Trophoblast cell (in vitro differentiated cells and primary cell): ENCODE results near the gene GPR137B.

Experiments
- DNase-seq, 2 donors: peaks; one replicate each; pipeline ENCODE4 v3.0.0-alpha.2; 2016
- H2AFZ ChIP-seq: 2 replicates; pipeline ENCODE4 v1.6.1; 2013; ENCODE audit warnings: low read length, moderate library complexity, mild to moderate bottlenecking; ENCODE audit not compliant: insufficient read depth, poor library complexity
- H2AK5ac ChIP-seq: 2 replicates; pipeline ENCODE4 v1.6.1; 2013; ENCODE audit warnings: mild to moderate bottlenecking, low read length
- H2BK120ac ChIP-seq: 2 replicates; pipeline ENCODE4 v1.6.1; 2013; ENCODE audit warnings: low read length, mild to moderate bottlenecking, moderate library complexity; ENCODE audit not compliant: insufficient read depth, poor library complexity
- H2BK12ac ChIP-seq: 2 replicates; pipeline ENCODE4 v1.6.1; 2013; ENCODE audit warnings: mild to moderate bottlenecking, low read length, moderate library complexity
- H2BK5ac ChIP-seq: 2 replicates; pipeline ENCODE4 v1.6.1; 2013; ENCODE audit warnings: low read length, low read depth, moderate library complexity, mild to moderate bottlenecking; ENCODE audit not compliant: poor library complexity
- H3K14ac ChIP-seq: 2 replicates; pipeline ENCODE4 v1.6.1; 2013; ENCODE audit warnings: mild to moderate bottlenecking, low read length
- H3K18ac ChIP-seq: 2 replicates; pipeline ENCODE4 v1.6.1; 2013; ENCODE audit warnings: mild to moderate bottlenecking, low read length
- H3K23ac ChIP-seq: 2 replicates; pipeline ENCODE4 v1.6.1; 2013; ENCODE audit warnings: low read length
- H3K27ac ChIP-seq: 2 replicates; pipeline ENCODE4 v1.5.1; 2013; ENCODE audit warnings: low read depth, mild to moderate bottlenecking, inconsistent platforms, low read length, moderate library complexity
- H3K27me3 ChIP-seq: 2 replicates; pipeline ENCODE4 v1.6.1; 2013; ENCODE audit warnings: inconsistent platforms, mild to moderate bottlenecking, low read length, moderate library complexity; ENCODE audit not compliant: insufficient read depth
- H3K36me3 ChIP-seq, 2 experiments: 1 replicate in 1 of 2; 2 replicates in 1 of 2; pipeline ENCODE4 v1.6.1; 2013; ENCODE audit warnings: low read length in 2 of 2, mild to moderate bottlenecking in 2 of 2, moderate library complexity in 1 of 2; ENCODE audit not compliant: insufficient read depth in 2 of 2, control insufficient read depth in 1 of 2
- H3K4ac ChIP-seq: 2 replicates; pipeline ENCODE4 v1.6.1; 2013; ENCODE audit warnings: low read depth, mild to moderate bottlenecking, low read length, moderate library complexity
- H3K4me1 ChIP-seq, 2 experiments: 1 replicate in 1 of 2; 2 replicates in 1 of 2; pipeline ENCODE4 v1.6.1; 2013; ENCODE audit warnings: low read length in 2 of 2, mild to moderate bottlenecking in 2 of 2, moderate library complexity in 1 of 2; ENCODE audit not compliant: insufficient read depth in 2 of 2, control insufficient read depth in 1 of 2
- H3K4me2 ChIP-seq: 2 replicates; pipeline ENCODE4 v1.6.1; 2013; ENCODE audit warnings: inconsistent platforms, mild to moderate bottlenecking, low read length, moderate library complexity
- H3K4me3 ChIP-seq: 2 replicates; pipeline ENCODE4 v1.5.1; 2013; ENCODE audit warnings: mild to moderate bottlenecking, low read depth, low read length, inconsistent platforms
- H3K79me1 ChIP-seq: one replicate; pipeline ENCODE4 v1.6.1; 2013; ENCODE audit warnings: low read length
- H3K79me2 ChIP-seq: 2 replicates; pipeline ENCODE4 v1.6.1; 2013; ENCODE audit warnings: low read length, mild to moderate bottlenecking; ENCODE audit not compliant: control insufficient read depth, insufficient read depth, poor library complexity
- H3K9ac ChIP-seq: 2 replicates; pipeline ENCODE4 v1.6.1; 2013; ENCODE audit warnings: mild to moderate bottlenecking, low read length
- H3K9me3 ChIP-seq: 2 replicates; pipeline ENCODE4 v1.6.1; 2013; ENCODE audit warnings: low read depth, mild to moderate bottlenecking, control low read depth, inconsistent platforms, low read length; ENCODE audit not compliant: insufficient read depth
- H4K12ac ChIP-seq: 2 replicates; pipeline ENCODE4 v1.6.1; 2013; ENCODE audit warnings: low read depth, mild to moderate bottlenecking, low read length, moderate library complexity
- H4K8ac ChIP-seq: 2 replicates; pipeline ENCODE4 v1.6.1; 2013; ENCODE audit warnings: low read depth, mild to moderate bottlenecking, low read length, moderate library complexity
- H4K91ac ChIP-seq: one replicate; pipeline ENCODE4 v1.6.1; 2013; ENCODE audit warnings: low read depth, mild to moderate bottlenecking, low read length, moderate library complexity
- WGBS: extraction: QIAGEN DNeasy Blood & Tissue Kit; methylation state at CpG from one replicate; pipeline ENCODE4 v1.1.7; 2013; ENCODE audit warnings: missing lambda C conversion rate; ENCODE audit not compliant: insufficient read length, insufficient coverage; ENCODE audit errors: extremely low coverage; 5-methylcytosine and 5-hydroxymethylcytosine counted together

GPR137B gene

DNA sequence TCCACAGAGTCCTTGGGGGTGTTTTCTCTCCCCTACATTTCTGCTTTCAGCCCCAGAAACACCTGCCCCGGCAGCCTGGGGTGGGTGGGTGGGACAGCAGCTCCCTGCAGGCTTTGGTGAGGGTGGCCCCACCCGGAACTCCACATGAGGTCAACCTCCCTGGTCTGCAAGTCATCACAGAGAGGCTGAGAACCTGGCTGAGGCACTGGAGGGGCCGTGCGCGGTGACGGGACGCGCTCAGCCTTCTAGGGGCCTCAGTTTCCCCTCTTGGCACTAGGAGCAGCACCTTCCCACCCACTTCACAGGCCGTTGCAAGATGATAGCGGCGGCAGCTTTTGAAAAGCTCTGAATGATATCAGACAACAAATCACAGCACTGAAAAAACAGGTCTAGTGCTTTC is 39.7 kb upstream of the GPR137B start:
- Histone ChIP-seq H3K4me2 (no peak overlapping the region), H3K79me1 (no peaks in the 10 kb centered on the region), H3K36me3 (no peaks in the 10 kb centered on the region), H3K4me1 (no peaks in the 10 kb centered on the region), H3K4me3 (no peak overlapping the region), H2BK120ac (no peak overlapping the region), H3K9me3 (no peaks in the 10 kb centered on the region), H2AK5ac (no peak overlapping the region), H3K79me2 (no peaks in the 10 kb centered on the region), H4K12ac (no peak overlapping the region), H2BK5ac (no peak overlapping the region), H4K91ac (no peak overlapping the region), H2AFZ (no peak overlapping the region), H3K18ac (no peak overlapping the region), H3K27me3 (no peaks in the 10 kb centered on the region), H4K8ac (no peak overlapping the region), H3K4ac (no peak overlapping the region), H2BK12ac (no peak overlapping the region), H3K23ac (no peak overlapping the region), H3K14ac (no peak overlapping the region), H3K9ac (no peak overlapping the region), H3K27ac (no peak overlapping the region)
- no CpG with 5 or more reads among the region's 11 CpGs for WGBS
- DNase-seq, result no peak

DNA sequence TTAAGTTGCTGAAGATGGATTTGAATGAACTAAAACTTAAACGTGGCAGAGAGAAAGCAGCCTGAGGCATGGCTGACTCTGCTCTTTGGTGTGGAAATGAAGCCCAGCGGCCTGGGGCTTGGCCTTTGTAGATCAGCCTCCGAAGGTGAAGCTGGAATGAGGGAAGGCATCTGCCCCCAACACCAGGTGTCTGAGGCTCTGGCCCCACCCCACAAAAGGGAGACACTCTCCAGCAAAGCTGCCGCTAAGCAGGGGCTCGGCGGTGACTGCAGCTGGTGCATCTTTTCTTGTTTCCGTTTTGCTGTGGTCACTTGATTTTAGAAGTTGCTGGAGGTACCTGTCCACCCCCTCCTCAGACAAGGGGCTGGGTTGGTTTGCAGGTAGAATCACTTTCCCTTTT is 39.3 kb upstream of the GPR137B start:
- Histone ChIP-seq H3K27ac (no peak overlapping the region), H3K79me2 (no peaks in the 10 kb centered on the region), H3K18ac (no peak overlapping the region), H4K91ac (no peak overlapping the region), H4K8ac (no peak overlapping the region), H3K4me1 (no peaks in the 10 kb centered on the region), H3K4me2 (no peak overlapping the region), H3K9ac (no peak overlapping the region), H3K4ac (no peak overlapping the region), H2BK120ac (no peak overlapping the region), H2AK5ac (no peak overlapping the region), H3K36me3 (no peaks in the 10 kb centered on the region), H3K27me3 (no peaks in the 10 kb centered on the region), H2AFZ (no peak overlapping the region), H2BK12ac (no peak overlapping the region), H3K14ac (no peak overlapping the region), H3K4me3 (no peak overlapping the region), H3K79me1 (no peaks in the 10 kb centered on the region), H4K12ac (no peak overlapping the region), H2BK5ac (no peak overlapping the region), H3K9me3 (no peaks in the 10 kb centered on the region), H3K23ac (no peak overlapping the region)
- DNase-seq, result no peak
- WGBS, result no CpG with 5 or more reads among the region's 7 CpGs

GRCh38 chr1:236103646-236104218 is 38.6 kb upstream of the GPR137B start:
- Histone ChIP-seq H3K4me1 (no peaks in the 10 kb centered on the region), H3K27ac (no peak overlapping the region), H3K79me1 (no peaks in the 10 kb centered on the region), H3K4me3 (no peak overlapping the region), H3K23ac (no peak overlapping the region), H3K4ac (no peak overlapping the region), H3K36me3 (no peaks in the 10 kb centered on the region), H2BK5ac (no peak overlapping the region), H2BK12ac (no peak overlapping the region), H2AK5ac (no peak overlapping the region), H3K9me3 (no peaks in the 10 kb centered on the region), H3K27me3 (no peaks in the 10 kb centered on the region), H3K79me2 (no peaks in the 10 kb centered on the region), H4K91ac (no peak overlapping the region), H3K4me2 (no peak overlapping the region), H4K8ac (no peak overlapping the region), H3K9ac (no peak overlapping the region), H2BK120ac (no peak overlapping the region), H2AFZ (no peak overlapping the region), H4K12ac (no peak overlapping the region), H3K18ac (no peak overlapping the region), H3K14ac (no peak overlapping the region)
- DNase-seq, result peak; percentile 32 to 90
- no CpG with 5 or more reads among the region's 13 CpGs for WGBS

DNA sequence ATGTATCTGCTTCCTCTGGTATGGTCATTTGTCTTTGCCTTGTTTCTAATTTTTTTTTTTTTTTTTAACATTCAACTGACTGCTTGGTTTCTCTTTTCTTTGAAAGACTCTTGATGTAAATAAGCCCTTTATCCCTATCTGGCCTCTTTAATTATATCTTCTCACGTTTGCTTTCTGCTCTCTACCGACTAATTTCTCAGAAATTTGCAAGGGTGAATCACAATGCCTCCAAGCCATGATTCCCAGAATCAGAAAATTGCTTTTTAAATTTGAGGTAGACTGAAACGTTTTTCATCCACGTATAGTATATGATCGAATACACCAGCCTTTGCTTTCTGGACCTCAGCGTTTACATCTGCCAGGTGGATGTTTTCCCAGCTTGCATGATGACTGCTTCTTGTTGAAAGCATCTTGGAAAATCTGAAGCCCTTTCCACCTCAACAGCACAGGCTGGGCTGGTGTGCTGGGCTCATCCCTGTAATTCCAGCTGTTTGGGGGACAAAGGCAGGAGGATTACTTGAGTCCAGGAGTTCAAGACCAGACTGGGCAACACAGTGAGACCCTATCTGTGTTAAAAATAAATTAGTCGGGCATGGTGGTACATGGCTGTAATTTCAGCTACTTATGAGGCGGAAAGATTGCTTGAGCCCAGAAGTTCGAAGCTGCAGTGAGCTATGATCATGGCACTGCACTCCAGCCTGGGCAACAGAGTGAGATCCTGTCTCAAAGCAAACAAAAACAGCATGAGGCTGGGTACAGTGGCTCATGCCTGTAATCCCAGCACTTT is 35.0 kb upstream of the GPR137B start:
- Histone ChIP-seq H3K9ac (no peak overlapping the region), H3K14ac (no peak overlapping the region), H2AK5ac (no peak overlapping the region), H3K79me2 (no peaks in the 10 kb centered on the region), H3K4me1 (no peaks in the 10 kb centered on the region), H3K18ac (no peak overlapping the region), H3K79me1 (no peaks in the 10 kb centered on the region), H2AFZ (no peak overlapping the region), H3K9me3 (peaks cover 2% of the 10 kb centered on the region), H3K4ac (no peak overlapping the region), H2BK5ac (no peak overlapping the region), H4K12ac (no peak overlapping the region), H3K27me3 (no peaks in the 10 kb centered on the region), H3K36me3 (no peaks in the 10 kb centered on the region), H3K27ac (no peak overlapping the region), H2BK120ac (no peak overlapping the region), H4K91ac (no peak overlapping the region), H3K4me3 (no peak overlapping the region), H2BK12ac (no peak overlapping the region), H3K23ac (no peak overlapping the region), H4K8ac (no peak overlapping the region), H3K4me2 (no peak overlapping the region)
- DNase-seq, result peak in 1 of 2 donors; percentile 63
- WGBS, result no CpG with 5 or more reads among the region's 9 CpGs
